GM19043 (cell line): ENCODE measurements around the gene STK11IP.

Experiments used
- ATAC-seq: cut with Tn5 transposase; IDR thresholded peaks from one replicate; pipeline ENCODE4 v1.9.1; 2021; ENCODE audit warnings: low read depth; ENCODE audit not compliant: unreplicated experiment

Gene STK11IP

GRCh38 chr2:219630770-219631405, 33.2 kb downstream of the STK11IP start:
- no peak for ATAC-seq

- ATAC-seq = no peak
Measured at GRCh38 chr2:219631406-219631891, 33.8 kb downstream of the STK11IP start.

DNA sequence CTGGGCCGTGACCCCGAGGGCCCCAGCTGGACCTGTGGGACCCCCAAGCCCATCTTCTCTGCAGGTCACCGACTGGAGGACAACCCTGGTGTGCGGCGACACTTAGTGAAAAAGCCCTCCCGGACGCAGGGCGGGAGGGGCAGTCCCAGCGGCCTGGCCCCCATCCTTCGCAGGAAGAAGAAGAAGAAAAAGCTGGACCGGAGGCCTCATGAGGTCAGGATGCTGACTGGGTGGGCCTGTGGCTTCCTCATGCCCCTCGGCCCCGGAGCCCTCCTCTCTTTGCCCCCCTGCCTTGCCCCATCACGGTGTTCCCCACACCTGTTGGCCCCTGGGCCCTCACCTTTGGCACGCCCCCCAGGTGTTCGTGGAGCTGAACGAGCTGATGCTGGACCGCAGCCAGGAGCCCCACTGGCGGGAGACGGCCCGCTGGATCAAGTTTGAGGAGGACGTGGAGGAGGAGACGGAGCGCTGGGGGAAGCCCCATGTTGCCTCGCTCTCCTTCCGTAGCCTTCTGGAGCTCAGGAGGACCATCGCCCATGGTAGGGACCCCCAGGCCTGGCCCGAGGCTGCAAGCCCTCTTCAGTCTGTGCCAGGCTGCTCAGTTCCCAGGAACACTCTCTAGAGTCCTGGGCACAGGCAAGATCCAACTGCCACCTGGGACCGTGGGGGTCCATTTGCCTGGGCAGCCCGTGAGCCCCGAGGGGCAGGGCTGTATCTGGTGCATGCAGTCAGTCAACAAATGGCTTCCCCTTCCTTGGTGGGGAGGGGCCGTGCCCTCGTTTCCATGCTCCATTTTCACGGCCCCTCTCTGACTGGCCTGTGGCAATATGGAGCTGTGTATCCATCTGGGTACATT, 34.5 kb downstream of the STK11IP start:
- no peak for ATAC-seq

DNA sequence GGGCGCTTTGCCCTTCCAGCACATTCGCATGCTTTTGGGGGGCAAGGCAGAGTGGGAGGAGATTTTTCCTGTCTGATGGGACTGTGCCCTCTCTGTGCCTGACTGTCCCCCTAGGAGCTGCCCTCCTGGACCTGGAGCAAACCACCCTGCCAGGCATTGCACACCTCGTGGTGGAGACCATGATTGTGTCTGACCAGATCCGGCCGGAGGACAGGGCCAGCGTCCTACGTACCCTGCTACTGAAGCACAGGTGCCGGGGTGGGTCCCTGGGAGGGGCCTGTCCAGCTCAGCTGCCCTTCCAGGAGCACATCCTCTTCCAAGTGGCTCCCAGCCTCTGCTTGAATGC, 35.1 kb downstream of the STK11IP start:
- no peak for ATAC-seq

DNA sequence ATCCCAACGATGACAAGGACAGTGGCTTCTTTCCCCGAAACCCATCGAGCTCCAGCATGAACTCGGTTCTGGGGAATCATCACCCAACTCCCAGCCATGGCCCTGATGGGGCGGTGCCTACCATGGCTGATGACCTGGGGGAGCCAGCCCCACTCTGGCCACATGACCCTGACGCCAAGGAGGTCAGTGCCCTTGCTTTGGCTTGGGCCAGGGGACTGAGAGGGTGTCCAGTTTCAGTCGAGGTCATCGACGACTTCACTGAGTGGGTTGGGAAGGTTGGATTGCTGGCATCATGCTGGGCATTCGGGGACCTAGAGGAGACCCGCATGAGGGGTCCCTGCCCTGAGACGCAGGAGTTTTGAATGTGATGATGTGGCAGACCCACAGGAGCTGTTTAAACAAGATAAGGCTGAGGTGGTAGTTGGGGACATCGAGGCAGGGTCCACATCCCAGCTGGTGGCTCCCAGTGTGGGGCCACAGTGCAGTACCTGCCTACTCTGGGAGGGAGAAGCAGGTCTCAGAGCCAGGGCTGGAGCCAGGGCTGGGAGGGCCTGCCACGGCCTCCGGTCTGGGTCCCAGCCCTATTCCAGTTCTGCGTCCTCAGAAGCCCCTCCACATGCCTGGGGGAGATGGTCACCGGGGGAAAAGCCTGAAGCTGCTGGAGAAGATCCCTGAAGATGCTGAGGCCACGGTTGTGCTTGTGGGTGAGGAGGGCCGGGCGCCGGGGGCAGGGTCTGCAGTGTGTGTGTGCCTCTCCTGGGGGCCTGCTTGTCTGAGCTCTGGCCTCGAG, 35.8 kb downstream of the STK11IP start:
- ATAC-seq = no peak

DNA sequence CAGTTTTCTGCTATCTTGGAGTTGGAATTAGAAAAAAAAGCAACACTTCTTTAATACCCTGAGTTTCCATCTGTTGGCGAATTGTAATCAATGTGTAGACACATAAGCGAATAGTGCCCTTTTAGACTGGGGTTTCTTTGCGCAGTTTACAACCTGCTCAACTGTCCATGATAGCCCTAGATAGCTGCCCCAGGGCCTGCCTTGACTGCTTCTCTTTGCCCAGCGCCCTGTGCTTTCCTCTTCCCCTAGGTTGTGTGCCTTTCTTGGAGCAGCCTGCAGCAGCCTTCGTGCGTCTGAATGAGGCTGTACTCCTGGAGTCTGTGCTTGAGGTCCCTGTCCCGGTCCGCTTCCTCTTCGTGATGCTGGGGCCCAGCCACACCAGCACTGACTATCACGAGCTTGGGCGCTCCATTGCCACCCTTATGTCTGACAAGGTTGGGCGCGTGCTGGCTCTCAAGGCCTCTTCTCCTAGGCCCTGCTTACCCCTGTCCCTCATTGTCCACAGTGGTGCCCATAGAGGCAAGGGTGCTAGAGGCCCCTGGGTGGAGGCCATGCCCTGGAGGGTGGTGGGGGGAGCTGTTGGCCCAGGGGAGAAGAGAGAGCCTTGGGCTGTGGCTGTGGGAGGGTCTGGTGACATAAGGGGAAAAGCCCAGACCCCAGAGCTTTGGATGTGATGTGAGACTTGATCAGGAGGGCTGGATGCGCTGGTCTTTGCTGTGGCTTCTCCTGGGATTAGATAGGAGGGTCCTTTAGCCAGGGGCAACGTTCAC, 36.7 kb downstream of the STK11IP start:
- ATAC-seq = no peak

- no peak for ATAC-seq
Measured at GRCh38 chr2:219634951-219635751, 37.5 kb downstream of the STK11IP start.

DNA sequence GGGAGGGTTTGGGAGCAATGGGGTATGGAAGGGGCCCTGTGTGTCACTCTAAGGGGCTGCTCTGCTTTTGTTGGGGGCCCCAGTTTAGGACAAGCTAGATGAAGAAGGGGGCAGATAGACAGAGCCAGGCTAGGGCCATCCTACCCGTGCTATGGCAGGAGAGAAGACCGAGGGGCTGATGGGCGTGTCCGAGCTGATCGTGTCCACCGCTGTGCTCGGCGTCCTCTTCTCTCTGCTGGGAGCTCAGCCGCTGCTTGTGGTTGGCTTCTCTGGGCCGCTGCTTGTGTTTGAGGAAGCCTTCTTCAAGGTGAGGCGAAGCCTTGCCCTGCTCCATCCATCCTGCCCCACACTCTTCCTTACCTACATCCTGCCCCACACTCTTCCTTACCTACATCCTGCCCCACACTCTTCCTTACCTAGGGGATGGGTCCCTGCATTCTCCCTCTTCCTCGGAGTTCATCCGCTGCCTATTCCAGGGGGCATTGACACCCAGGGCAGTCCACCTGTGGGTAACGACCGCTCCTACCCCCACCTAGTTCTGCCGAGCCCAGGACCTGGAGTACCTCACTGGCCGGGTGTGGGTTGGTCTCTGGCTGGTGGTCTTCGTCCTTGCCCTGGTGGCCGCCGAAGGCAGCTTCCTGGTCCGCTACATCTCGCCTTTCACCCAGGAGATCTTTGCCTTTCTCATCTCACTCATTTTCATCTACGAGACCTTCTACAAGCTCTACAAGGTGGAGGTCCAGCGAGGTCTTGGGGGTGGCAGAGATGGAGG, 38.7 kb downstream of the STK11IP start:
- no peak for ATAC-seq

DNA sequence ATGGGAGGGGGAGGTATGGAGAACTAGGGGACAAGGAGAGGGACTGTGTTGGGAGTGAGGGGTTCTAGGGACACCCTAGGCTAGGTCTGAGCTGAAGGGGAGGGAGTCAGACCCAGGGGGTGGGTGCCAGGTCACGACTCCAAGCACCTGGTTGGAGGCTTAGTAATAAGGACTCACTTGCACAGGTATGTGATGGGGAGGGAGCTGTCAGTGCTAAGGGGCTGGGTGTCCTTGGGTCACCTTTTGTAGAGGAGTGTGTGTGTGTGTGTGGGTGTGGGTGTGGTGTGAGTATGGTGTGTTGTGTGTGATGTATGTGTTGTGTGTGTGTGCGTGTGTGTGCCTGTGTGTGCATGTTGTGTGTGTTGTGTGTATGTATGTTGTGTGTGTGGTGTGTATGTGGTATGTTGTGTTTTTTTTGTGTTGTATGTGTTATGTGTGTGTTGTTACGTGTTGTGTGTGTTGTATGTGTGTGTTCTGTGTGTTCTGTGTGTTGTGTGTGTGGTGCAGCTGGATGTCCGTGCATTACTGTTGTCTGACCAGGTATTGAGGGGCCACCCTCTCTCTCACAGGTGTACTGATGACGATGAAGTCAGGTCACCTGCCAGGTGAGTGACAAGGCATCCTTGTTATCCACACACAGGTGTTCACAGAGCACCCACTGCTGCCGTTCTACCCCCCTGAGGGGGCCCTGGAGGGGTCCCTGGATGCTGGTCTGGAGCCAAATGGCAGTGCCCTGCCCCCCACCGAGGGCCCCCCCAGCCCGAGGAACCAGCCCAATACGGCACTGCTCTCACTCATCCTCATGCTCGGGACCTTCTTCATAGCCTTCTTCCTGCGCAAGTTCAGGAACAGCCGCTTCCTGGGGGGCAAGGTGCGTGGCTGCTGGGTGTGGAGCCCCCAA, 39.5 kb downstream of the STK11IP start:
- no peak for ATAC-seq

DNA sequence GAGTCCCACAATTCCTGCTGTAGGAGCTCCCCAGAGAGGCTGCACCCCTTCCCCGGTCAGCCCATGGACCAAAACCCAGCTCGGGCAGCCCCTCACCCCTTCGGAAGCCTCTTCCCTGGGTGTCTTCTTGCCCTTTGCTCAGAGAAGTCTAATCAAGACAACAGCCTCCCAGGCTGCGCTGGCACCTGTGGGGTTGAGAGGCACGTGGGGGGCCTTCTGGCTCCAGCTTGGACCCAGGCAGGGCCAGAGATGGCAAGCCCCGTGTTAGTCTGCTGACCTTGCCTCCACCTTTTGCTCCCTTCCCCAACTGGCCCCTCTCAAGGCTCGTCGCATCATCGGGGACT, 40.2 kb downstream of the STK11IP start:
- ATAC-seq = no peak

- no peak for ATAC-seq
Measured at GRCh38 chr2:219638217-219638947, 40.7 kb downstream of the STK11IP start.

DNA sequence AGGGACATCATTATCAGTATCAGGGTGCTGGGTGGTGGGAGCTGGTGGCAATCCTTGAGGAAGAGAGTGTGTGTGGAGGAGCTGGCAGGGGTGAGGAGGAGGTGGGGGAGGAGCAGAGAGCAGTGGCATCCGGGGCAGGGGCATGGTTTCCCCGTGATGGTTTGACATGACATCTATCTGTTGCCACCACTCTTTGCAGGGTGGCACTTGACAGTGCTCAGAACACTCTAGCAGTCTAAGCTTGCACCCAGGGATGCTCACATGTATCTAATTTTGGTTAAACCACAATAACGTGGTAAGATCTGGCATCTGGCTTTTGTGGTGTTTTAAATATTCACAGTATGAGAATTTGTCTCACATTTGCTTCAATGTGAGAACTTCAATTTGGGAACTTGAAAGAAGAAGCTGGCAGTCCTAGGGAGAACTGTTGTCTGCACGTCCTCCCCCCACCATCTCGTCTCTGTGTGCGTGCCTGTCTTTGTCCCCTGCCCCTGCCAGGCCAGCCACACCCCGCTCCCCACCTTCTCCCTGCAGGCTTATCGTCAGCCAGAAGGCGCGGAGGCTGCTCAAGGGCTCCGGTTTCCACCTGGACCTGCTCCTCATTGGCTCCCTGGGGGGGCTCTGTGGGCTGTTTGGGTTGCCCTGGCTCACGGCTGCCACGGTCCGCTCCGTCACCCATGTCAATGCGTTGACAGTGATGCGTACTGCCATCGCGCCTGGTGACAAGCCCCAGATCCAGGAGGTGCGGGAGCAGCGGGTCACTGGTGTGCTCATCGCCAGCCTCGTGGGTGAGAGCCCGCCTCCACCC, 41.5 kb downstream of the STK11IP start:
- no peak for ATAC-seq

- no peak for ATAC-seq
Measured at GRCh38 chr2:219641390-219642068, 43.9 kb downstream of the STK11IP start.

DNA sequence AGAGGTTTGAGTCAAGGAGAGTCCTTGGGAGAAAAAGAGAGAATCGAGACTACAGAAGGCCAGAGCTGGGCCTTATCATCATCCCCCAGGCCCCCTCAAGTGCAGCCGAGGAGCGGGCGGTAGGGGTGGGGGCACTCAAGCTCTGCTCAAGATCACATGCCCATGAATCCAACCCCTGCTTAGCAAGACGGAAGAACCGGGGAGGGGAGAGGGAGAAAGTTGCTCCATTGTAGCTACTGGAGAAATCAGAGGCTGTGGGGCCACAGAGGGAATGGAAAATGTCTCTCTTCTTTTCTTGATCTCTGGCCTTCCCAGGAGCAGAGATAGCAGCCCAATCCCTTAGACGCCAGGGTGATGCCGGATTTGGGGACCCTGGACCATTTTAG, 44.4 kb downstream of the STK11IP start:
- ATAC-seq = no peak

DNA sequence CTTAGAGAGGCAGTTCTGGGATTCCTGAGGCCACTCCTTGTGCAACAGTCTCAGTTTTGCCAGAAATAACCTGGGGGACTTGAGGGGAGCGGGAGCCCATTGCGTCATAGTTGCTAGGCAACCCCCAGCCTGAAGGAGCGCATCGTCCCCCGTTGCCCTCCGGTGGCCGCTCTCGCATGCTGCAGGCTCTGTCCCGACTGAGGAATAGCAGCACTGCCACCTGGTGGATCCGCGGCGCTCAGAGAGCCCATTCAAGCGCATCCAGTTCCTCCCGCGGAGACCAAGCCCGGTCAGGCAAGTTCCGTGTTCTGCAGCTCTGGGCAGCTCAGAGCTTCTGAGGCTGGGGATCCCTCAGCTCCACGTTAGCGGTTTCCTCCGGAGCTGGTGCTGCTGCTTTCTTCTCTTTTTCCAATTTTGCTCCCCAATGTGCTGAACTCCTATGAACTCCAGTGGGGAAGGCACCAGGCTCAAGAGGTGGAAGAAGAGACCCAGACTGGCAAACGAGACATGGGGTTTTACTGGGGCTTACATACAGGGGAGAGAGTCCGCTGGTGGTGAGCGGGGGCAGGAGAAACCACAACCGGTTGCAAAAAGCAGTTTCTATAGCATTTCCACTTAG, 44.9 kb downstream of the STK11IP start:
- ATAC-seq = peak; percentile 98

GRCh38 chr2:219643084-219643473, 45.4 kb downstream of the STK11IP start:
- no peak for ATAC-seq
